Measurements from ENCODE around the gene ADCK1. TPM values are rescaled to one million over a fixed set of nuclear protein-coding genes. Genes with fewer than 3 reads are reported as not detected.

Gene ADCK1
- total and polyA plus RNA-seq, 2 experiments from 2014 or later, result 8.2 to 16.4 TPM

GRCh38 chr14:77931441-77931840 is 131.5 kb downstream of the ADCK1 start:
- Histone ChIP-seq H3K4me1 (ENCODE audit: insufficient read depth) (no peaks in the 10 kb centered on the region), H3K9me2 (replicated peaks; ENCODE audit: insufficient read depth) (no peaks in the 10 kb centered on the region), H2AFZ (no peak overlapping the region), H3K27me3 (no peaks in the 10 kb centered on the region), H3K4me3 (no peak overlapping the region), H4K20me1 (ENCODE audit: insufficient read depth, poor library complexity, severe bottlenecking) (no peaks in the 10 kb centered on the region), H3K36me3 (replicated peaks; ENCODE audit: insufficient read depth, low read depth) (no peaks in the 10 kb centered on the region), H3K27ac (no peak overlapping the region), H3K4me2 (no peak overlapping the region), H3K79me2 (no peaks in the 10 kb centered on the region), H3K9me3 (ENCODE audit: low read depth) (no peaks in the 10 kb centered on the region)
- TF ChIP-seq EZH2 (IDR thresholded peaks at IDR 0.05; ENCODE audit: borderline replicate concordance), result no peak
- TF ChIP-seq CTCF (IDR thresholded peaks at IDR 0.05; ENCODE audit: poor library complexity), result no peak
- no peak for TF ChIP-seq EZH2phosphoT487 (IDR thresholded peaks at IDR 0.05; ENCODE audit: low read depth, severe bottlenecking, unreplicated experiment)
- DNase-seq (ENCODE audit: low spot score), result no peak
- over 99% methylated on average over 14 of the region's 14 CpGs for WGBS (ENCODE audit: low lambda C conversion rate, missing lambda C conversion rate)

GRCh38 chr14:77936138-77936639 is 136.3 kb downstream of the ADCK1 start:
- Histone ChIP-seq H3K9me3 (ENCODE audit: low read depth) (no peaks in the 10 kb centered on the region), H3K27ac (no peak overlapping the region), H3K4me2 (no peak overlapping the region), H2AFZ (no peak overlapping the region), H3K9me2 (replicated peaks; ENCODE audit: insufficient read depth) (no peaks in the 10 kb centered on the region), H3K27me3 (no peaks in the 10 kb centered on the region), H3K79me2 (no peaks in the 10 kb centered on the region), H3K4me1 (ENCODE audit: insufficient read depth) (no peaks in the 10 kb centered on the region), H4K20me1 (ENCODE audit: insufficient read depth, poor library complexity, severe bottlenecking) (no peaks in the 10 kb centered on the region), H3K4me3 (no peak overlapping the region), H3K36me3 (replicated peaks; ENCODE audit: insufficient read depth, low read depth) (no peaks in the 10 kb centered on the region)
- WGBS (ENCODE audit: low lambda C conversion rate, missing lambda C conversion rate), result 99% methylated on average over 4 of the region's 4 CpGs
- DNase-seq (ENCODE audit: low spot score), result no peak
- no peak for TF ChIP-seq CTCF (IDR thresholded peaks at IDR 0.05; ENCODE audit: poor library complexity)
- TF ChIP-seq EZH2 (IDR thresholded peaks at IDR 0.05; ENCODE audit: borderline replicate concordance), result no peak
- no peak for TF ChIP-seq EZH2phosphoT487 (IDR thresholded peaks at IDR 0.05; ENCODE audit: low read depth, severe bottlenecking, unreplicated experiment)

- WGBS (ENCODE audit: low lambda C conversion rate, missing lambda C conversion rate), result 69% methylated on average over 4 of the region's 4 CpGs
Measured at GRCh38 chr14:77947372-77947771, 147.5 kb downstream of the ADCK1 start.

GRCh38 chr14:77950371-77951063 is 150.6 kb downstream of the ADCK1 start:
- H4K20me1 ChIP-seq (ENCODE audit: insufficient read depth, poor library complexity, severe bottlenecking), result no peaks in the 10 kb centered on the region
- H3K4me1 ChIP-seq (ENCODE audit: insufficient read depth), result no peaks in the 10 kb centered on the region
- no peaks in the 10 kb centered on the region for H3K36me3 ChIP-seq (replicated peaks; ENCODE audit: insufficient read depth, low read depth)
- H3K79me2 ChIP-seq, result no peaks in the 10 kb centered on the region
- H3K4me2 ChIP-seq, result no peak overlapping the region
- H3K27ac ChIP-seq, result no peak overlapping the region
- H3K9me2 ChIP-seq (replicated peaks; ENCODE audit: insufficient read depth), result no peaks in the 10 kb centered on the region
- no peaks in the 10 kb centered on the region for H3K27me3 ChIP-seq
- no peak overlapping the region for H2AFZ ChIP-seq
- no peaks in the 10 kb centered on the region for H3K9me3 ChIP-seq (ENCODE audit: low read depth)
- TF ChIP-seq CTCF (IDR thresholded peaks at IDR 0.05; ENCODE audit: poor library complexity) (no peak), EZH2phosphoT487 (IDR thresholded peaks at IDR 0.05; ENCODE audit: low read depth, severe bottlenecking, unreplicated experiment) (no peak), EZH2 (IDR thresholded peaks at IDR 0.05; ENCODE audit: borderline replicate concordance) (no peak)
- DNase-seq (ENCODE audit: low spot score), result no peak
- no peak overlapping the region for H3K4me3 ChIP-seq
- 82% methylated on average over 5 of the region's 5 CpGs for WGBS (ENCODE audit: low lambda C conversion rate, missing lambda C conversion rate)

More at GRCh38 chr14:77947372-77947771, 147.5 kb downstream of the ADCK1 start:
- TF ChIP-seq EZH2phosphoT487 (IDR thresholded peaks at IDR 0.05; ENCODE audit: low read depth, severe bottlenecking, unreplicated experiment), result no peak
- TF ChIP-seq EZH2 (IDR thresholded peaks at IDR 0.05; ENCODE audit: borderline replicate concordance), result no peak
- no peaks in the 10 kb centered on the region for H4K20me1 ChIP-seq (ENCODE audit: insufficient read depth, poor library complexity, severe bottlenecking)
- DNase-seq (ENCODE audit: low spot score), result no peak
- no peaks in the 10 kb centered on the region for H3K79me2 ChIP-seq
- no peaks in the 10 kb centered on the region for H3K4me1 ChIP-seq (ENCODE audit: insufficient read depth)
- no peak overlapping the region for H3K27ac ChIP-seq
- no peak overlapping the region for H3K4me2 ChIP-seq
- H3K27me3 ChIP-seq, result no peaks in the 10 kb centered on the region
- H3K4me3 ChIP-seq, result no peak overlapping the region
- H2AFZ ChIP-seq, result no peak overlapping the region
- H3K9me3 ChIP-seq (ENCODE audit: low read depth), result no peaks in the 10 kb centered on the region
- no peaks in the 10 kb centered on the region for H3K9me2 ChIP-seq (replicated peaks; ENCODE audit: insufficient read depth)
- H3K36me3 ChIP-seq (replicated peaks; ENCODE audit: insufficient read depth, low read depth), result no peaks in the 10 kb centered on the region
